Small intestine (tissue), 7 donors: ENCODE data around the gene ATXN7. TPM values are rescaled to one million over a fixed set of nuclear protein-coding genes. Genes with fewer than 3 reads are reported as not detected.

Source experiments
- DNase-seq, 2 donors: peaks; one replicate each; pipeline versions ENCODE4 v3.0.0 to v3.0.0-alpha.2; 2013
- FAIRE-seq: peaks from 2 replicates; lab custom pipeline; 2012; peaks lifted over from hg19 to GRCh38; lab: Jason Lieb, UNC
- H3K27ac ChIP-seq, 3 donors: one replicate each; pipeline ENCODE4 v1.5.1; 2013; ENCODE audit warnings: low read length in 2 of 3, mild to moderate bottlenecking in 2 of 3, control low read depth in 1 of 3, inconsistent platforms in 1 of 3, low read depth in 1 of 3, moderate library complexity in 1 of 3
- H3K27me3 ChIP-seq, 3 donors: one replicate each; pipeline ENCODE4 v1.6.1; 2013; ENCODE audit warnings: low read length in 3 of 3, inconsistent platforms in 1 of 3; ENCODE audit not compliant: control insufficient read depth in 3 of 3, insufficient read depth in 3 of 3
- H3K36me3 ChIP-seq, 3 donors: one replicate each; pipeline ENCODE4 v1.6.1; 2013; ENCODE audit warnings: low read length in 3 of 3, inconsistent platforms in 1 of 3, low read depth in 1 of 3, mild to moderate bottlenecking in 1 of 3, moderate library complexity in 1 of 3; ENCODE audit not compliant: control insufficient read depth in 3 of 3, insufficient read depth in 2 of 3
- H3K4me1 ChIP-seq, 3 donors: one replicate each; pipeline ENCODE4 v1.6.1; 2013; ENCODE audit warnings: low read length in 2 of 3, inconsistent platforms in 1 of 3, low read depth in 1 of 3, mild to moderate bottlenecking in 1 of 3, moderate library complexity in 1 of 3; ENCODE audit not compliant: control insufficient read depth in 3 of 3, insufficient read depth in 2 of 3
- H3K4me3 ChIP-seq, 3 donors: one replicate each; pipeline ENCODE4 v1.5.1; 2013; ENCODE audit warnings: low read length in 3 of 3, control low read depth in 1 of 3, inconsistent platforms in 1 of 3, low read depth in 1 of 3, mild to moderate bottlenecking in 1 of 3, moderate library complexity in 1 of 3
- H3K9me3 ChIP-seq, 2 donors: one replicate each; pipeline ENCODE4 v1.6.1; 2013; ENCODE audit warnings: low read depth in 1 of 2, low read length in 1 of 2; ENCODE audit not compliant: control insufficient read depth in 2 of 2, insufficient read depth in 1 of 2
- WGBS, 3 donors: extraction: QIAGEN DNeasy Blood & Tissue Kit; methylation state at CpG; one replicate each; pipeline ENCODE4 v1.1.7; 2013; 5-methylcytosine and 5-hydroxymethylcytosine counted together
- polyA plus RNA-seq, 4 donors: library from polyadenylated mRNA; stranded (reverse) in 3 of 4; unstranded in 1 of 4; fragments of 200-250 nt in 3 of 4; fragments of 120-200 nt in 1 of 4; gene quantifications; one replicate each; pipeline versions ENCODE4 v1.2.1 to v1.2.3, GENCODE V29; 2013
- donor health status: healthy with polysubstance abuse.
- donor health status: control.
- donor health status: control.
- donor health status: Bipolar disorder and iron deficiency.
- donor health status: healthy.

Gene ATXN7
- polyA plus RNA-seq, 4 donors, result 2.4 to 17.0 (median 5.3) TPM

- Histone ChIP-seq H3K9me3 (no peaks in the 10 kb centered on the region), H3K27ac (no peak overlapping the region), H3K27me3 (no peaks in the 10 kb centered on the region), H3K36me3 (peaks cover 0 to 2% (median 0%) of the 10 kb centered on the region in 3 donors), H3K4me1 (peaks cover 4 to 23% (median 6%) of the 10 kb centered on the region in 3 donors), H3K4me3 (no peak overlapping the region)
- 5 to 22% (median 7%) methylated on average over 2 of the region's 2 CpGs for WGBS, 3 donors
- FAIRE-seq (no peak), DNase-seq (peak; percentile 70 to 77)
These were observed 98.2 kb downstream of the ATXN7 start for GRCh38 chr3:63961891-63962290.

DNA sequence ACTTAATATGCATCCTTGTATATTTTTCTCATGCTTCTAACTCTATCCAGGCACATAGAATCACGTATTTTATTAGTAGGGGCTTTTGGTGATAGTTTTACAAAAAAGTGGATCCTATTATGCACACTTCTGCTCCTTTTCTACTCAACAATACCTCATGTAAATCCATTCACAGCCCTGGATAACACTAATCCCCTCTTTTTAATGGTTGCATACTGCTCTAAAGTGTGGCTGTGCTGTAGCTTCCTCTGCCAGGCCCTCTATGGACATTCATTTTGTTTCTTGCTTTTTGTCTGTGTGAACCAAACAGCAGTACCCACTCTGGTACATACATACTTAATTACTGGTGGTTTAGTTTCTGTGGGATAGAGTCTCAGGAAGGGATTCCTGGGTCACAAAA, 99.8 kb downstream of the ATXN7 start:
- Histone ChIP-seq H3K27me3 (no peaks in the 10 kb centered on the region), H3K4me3 (no peak overlapping the region), H3K27ac (no peak overlapping the region), H3K9me3 (no peaks in the 10 kb centered on the region), H3K4me1 (peaks cover 4 to 34% (median 7%) of the 10 kb centered on the region in 3 donors), H3K36me3 (peaks cover 0 to 2% (median 0%) of the 10 kb centered on the region in 3 donors)
- DNase-seq, result no peak
- WGBS, 3 donors, result 94 to 98% (median 98%) methylated on average over 1 of the region's 1 CpG
- FAIRE-seq, result no peak

DNA sequence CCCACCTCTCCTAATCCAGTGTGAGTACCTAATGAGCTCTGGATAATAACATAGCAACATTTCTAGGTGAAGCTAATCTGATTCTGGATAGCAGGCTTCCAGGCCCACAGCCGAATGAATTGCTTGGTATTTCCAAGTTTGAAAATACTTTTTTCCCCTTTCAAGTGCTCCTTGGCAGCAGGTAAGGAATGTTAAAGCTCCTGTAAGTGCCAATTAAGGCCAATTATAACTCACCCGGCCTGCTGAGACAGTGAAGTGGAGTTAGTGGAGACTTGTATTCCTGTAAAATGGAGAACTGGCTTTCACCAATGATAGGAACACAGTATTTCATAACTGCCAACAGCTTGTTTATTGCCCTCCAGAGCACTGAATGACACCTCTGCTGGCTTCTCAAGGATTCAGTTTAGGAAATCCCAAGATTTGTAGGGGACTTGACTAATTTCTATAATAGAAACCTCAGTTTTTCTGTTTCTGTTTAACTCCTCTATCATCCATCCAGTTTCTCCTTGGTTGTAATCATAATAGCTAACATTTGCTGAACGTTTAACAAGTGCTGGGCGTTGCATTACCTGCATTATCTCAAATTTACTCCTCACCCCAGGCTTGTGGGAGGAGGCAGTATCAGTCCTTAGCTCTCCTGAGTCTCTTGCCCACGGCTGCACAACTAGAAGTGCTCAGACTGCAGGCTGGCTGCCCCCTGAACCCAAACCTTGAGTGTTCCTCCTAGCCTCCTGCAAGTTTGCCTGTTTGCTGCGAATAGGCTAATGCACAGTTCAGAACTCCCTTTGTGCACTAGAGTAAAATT, 101.2 kb downstream of the ATXN7 start:
- Histone ChIP-seq H3K9me3 (no peaks in the 10 kb centered on the region), H3K36me3 (peaks cover 0 to 2% (median 0%) of the 10 kb centered on the region in 3 donors), H3K27me3 (no peaks in the 10 kb centered on the region), H3K4me1 (peaks cover 4 to 46% (median 8%) of the 10 kb centered on the region in 3 donors), H3K27ac (peak overlapping the region in 2 of 3 donors; percentile 44 to 55), H3K4me3 (no peak overlapping the region)
- 58 to 65% (median 60%) methylated on average over 6 of the region's 6 CpGs for WGBS, 3 donors
- peak in 1 of 2 donors; percentile 29 for DNase-seq
- FAIRE-seq, result no peak

- 76 to 93% (median 85%) methylated on average over 4 of the region's 4 CpGs for WGBS, 3 donors
- no peaks in the 10 kb centered on the region for H3K9me3 ChIP-seq
- H3K36me3 ChIP-seq, result no peaks in the 10 kb centered on the region
- no peak overlapping the region for H3K4me3 ChIP-seq
- DNase-seq (no peak), FAIRE-seq (no peak)
- H3K27me3 ChIP-seq, result no peaks in the 10 kb centered on the region
- peak overlapping the region in 1 of 3 donors; percentile 87 for H3K27ac ChIP-seq
- peaks cover 10 to 57% (median 10%) of the 10 kb centered on the region in 3 donors for H3K4me1 ChIP-seq
These were observed 102.3 kb downstream of the ATXN7 start for GRCh38 chr3:63966007-63966406.

GRCh38 chr3:63966871-63967270, 103.2 kb downstream of the ATXN7 start:
- no peaks in the 10 kb centered on the region for H3K9me3 ChIP-seq
- DNase-seq (peak; percentile 52 to 70), FAIRE-seq (no peak)
- peaks cover 12 to 60% (median 14%) of the 10 kb centered on the region in 3 donors for H3K4me1 ChIP-seq
- 20 to 60% (median 37%) methylated on average over 1 of the region's 1 CpG for WGBS, 3 donors
- H3K36me3 ChIP-seq, result no peaks in the 10 kb centered on the region
- no peak overlapping the region for H3K4me3 ChIP-seq
- no peaks in the 10 kb centered on the region for H3K27me3 ChIP-seq
- H3K27ac ChIP-seq, result peak overlapping the region; percentile 68 to 87 (median 81)

DNA sequence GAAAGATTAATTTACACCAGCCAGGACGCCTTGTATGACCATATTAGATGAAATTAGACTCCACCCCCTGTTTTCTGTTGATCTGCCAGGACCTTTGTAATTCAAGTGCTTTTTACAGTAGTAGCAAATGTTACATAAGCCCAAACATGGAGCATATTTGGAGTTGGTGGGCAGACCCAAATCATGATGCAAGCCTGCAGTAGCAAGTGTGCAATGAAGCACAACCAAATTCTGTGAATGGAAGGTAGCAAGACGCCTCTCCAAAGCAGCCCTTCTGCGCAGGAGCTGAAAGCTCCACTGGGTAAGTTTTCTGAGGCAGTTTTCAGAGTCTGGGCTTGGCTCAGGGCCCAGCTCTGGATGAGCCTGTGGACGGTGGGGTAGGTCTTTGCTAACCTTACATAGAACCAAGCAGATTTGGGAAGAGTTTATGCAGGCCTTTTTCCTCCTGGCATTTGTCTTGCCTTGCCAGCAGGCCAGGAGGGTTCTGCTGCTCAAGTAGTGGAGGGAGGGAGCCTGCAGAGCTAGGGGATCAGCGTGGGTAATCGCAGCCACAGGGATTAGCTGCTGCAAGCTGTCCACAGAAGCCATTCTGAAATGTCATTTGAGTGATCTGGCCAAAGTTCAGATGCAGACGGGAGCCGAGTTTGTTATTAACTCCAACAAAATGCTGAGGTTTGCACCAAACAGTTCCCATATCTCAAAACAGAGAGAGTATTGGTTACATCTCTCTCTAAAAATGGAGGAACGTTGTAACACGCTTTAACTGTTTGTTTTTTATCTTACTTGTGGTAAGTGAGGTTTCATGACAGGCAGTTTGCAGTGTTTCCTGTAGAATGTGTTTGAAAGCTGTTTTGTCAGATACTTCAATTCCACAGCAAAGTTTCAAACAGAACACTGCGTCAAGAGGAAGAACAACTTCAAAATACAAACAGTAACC, 104.3 kb downstream of the ATXN7 start:
- H3K9me3 ChIP-seq, result no peaks in the 10 kb centered on the region
- peaks cover 12 to 68% (median 16%) of the 10 kb centered on the region in 3 donors for H3K4me1 ChIP-seq
- no peaks in the 10 kb centered on the region for H3K36me3 ChIP-seq
- H3K27ac ChIP-seq, result peak overlapping the region; percentile 78 to 88 (median 87)
- H3K4me3 ChIP-seq, result peak overlapping the region; percentile 20 to 39 (median 33)
- H3K27me3 ChIP-seq, result no peaks in the 10 kb centered on the region
- 1 to 6% (median 3%) methylated on average over 11 of the region's 11 CpGs for WGBS, 3 donors
- FAIRE-seq (no peak), DNase-seq (peak; percentile 88 to 90)

- Histone ChIP-seq H3K4me3 (peak overlapping the region; percentile 25 to 39 (median 33)), H3K27ac (peak overlapping the region; percentile 78 to 88 (median 87)), H3K27me3 (no peaks in the 10 kb centered on the region), H3K36me3 (peaks cover 0 to 6% (median 4%) of the 10 kb centered on the region in 3 donors), H3K4me1 (peaks cover 12 to 72% (median 16%) of the 10 kb centered on the region in 3 donors), H3K9me3 (no peaks in the 10 kb centered on the region)
- FAIRE-seq, result no peak
- DNase-seq, result peak in 1 of 2 donors; percentile 33
- WGBS, 3 donors, result 4 to 28% (median 6%) methylated on average over 3 of the region's 3 CpGs
These were observed 105.1 kb downstream of the ATXN7 start for GRCh38 chr3:63968612-63969350.
